Uterus (tissue), 2 donors: ENCODE results near the gene UNC13B.

Experiments used
- CTCF ChIP-seq, 4 experiments: fragments of 200-600 bp in 2 of 4; fragments of 450-650 bp in 2 of 4; sonication (generic) in 2 of 4; IDR thresholded peaks; one replicate each; pipeline ENCODE4 v1.5.1; 2016 to 2019; ENCODE audit warnings: antibody characterized with exemption in 4 of 4, mild to moderate bottlenecking in 2 of 4, moderate library complexity in 1 of 4
- POLR2A ChIP-seq, 2 donors: fragments of 450-650 bp; IDR thresholded peaks; one replicate each; pipeline ENCODE4 v1.6.1; 2016; ENCODE audit warnings: antibody characterized with exemption in 2 of 2, mild to moderate bottlenecking in 1 of 2, moderate library complexity in 1 of 2

- TF ChIP-seq CTCF (IDR thresholded peaks at IDR 0.05) (no peak), POLR2A (IDR thresholded peaks at IDR 0.05) (no peak)
Observed at GRCh38 chr9:35295369-35296036, 133.7 kb downstream of the UNC13B start.
